ENCODE measurements around the gene DNAJA3. TPM values are rescaled to one million over a fixed set of nuclear protein-coding genes. Genes with fewer than 3 reads are reported as not detected.

DNAJA3 gene
- polyA plus RNA-seq, 1 donor, result 39.7 TPM

Other genes starting within 250 kb of the DNAJA3 start
- gene SRL, start 183.8 kb upstream of the DNAJA3 start, polyA plus RNA-seq (ENCODE audit: insufficient read length), result 0.93 TPM
- gene TFAP4, start 152.8 kb upstream of the DNAJA3 start, polyA plus RNA-seq (ENCODE audit: insufficient read length), result 16.4 TPM
- 32.5 TPM for gene GLIS2, start 109.8 kb upstream of the DNAJA3 start, polyA plus RNA-seq (ENCODE audit: insufficient read length)
- gene PAM16, start 74.5 kb upstream of the DNAJA3 start, polyA plus RNA-seq (ENCODE audit: insufficient read length), result 20.4 TPM
- 30.1 TPM for gene VASN, start 54.0 kb upstream of the DNAJA3 start, polyA plus RNA-seq (ENCODE audit: insufficient read length)
- 20.3 TPM for gene CORO7, start 9.3 kb upstream of the DNAJA3 start, polyA plus RNA-seq (ENCODE audit: insufficient read length)
- 33.7 TPM for gene NMRAL1, start 48.8 kb downstream of the DNAJA3 start, polyA plus RNA-seq (ENCODE audit: insufficient read length)
- 38.6 TPM for gene HMOX2, start 50.5 kb downstream of the DNAJA3 start, polyA plus RNA-seq (ENCODE audit: insufficient read length)
- 28.4 TPM for gene CDIP1, start 112.9 kb downstream of the DNAJA3 start, polyA plus RNA-seq (ENCODE audit: insufficient read length)
- 0.33 TPM for gene C16orf96, start 130.5 kb downstream of the DNAJA3 start, polyA plus RNA-seq (ENCODE audit: insufficient read length)
- gene UBALD1, start 189.0 kb downstream of the DNAJA3 start, polyA plus RNA-seq (ENCODE audit: insufficient read length), result 13.3 TPM
- gene MGRN1, start 199.0 kb downstream of the DNAJA3 start, polyA plus RNA-seq (ENCODE audit: insufficient read length), result 49.1 TPM

Data from left kidney (tissue), 1 donor.